Left colon (tissue), 2 donors: ENCODE results near the gene RUFY2. TPM values are rescaled to one million over a fixed set of nuclear protein-coding genes. Genes with fewer than 3 reads are reported as not detected.

Experiments
- total RNA-seq, 2 donors: library from RNA; stranded (reverse); fragmentation: NEBNext Ultra II Directional; extraction: Animal tissue kit (Norgen Biotek cat#: 25700); gene quantifications; one replicate each; pipeline ENCODE4 v1.2.1, GENCODE V29; 2021
- donor health status: DM: no; HTN: no; CAD: no.
- donor health status: DM: yes; HTN: yes; CAD: no.

The RUFY2 gene
- total RNA-seq, 2 donors from 2014 or later = 21.1 to 22.7 TPM

Other genes with a start within 250 kb of the RUFY2 start
- under 1 TPM in 1 of 2 donors, not detected in 1; 0.22 TPM for gene ATOH7, start 175.2 kb downstream of the RUFY2 start, total RNA-seq
- gene HNRNPH3, start 75.2 kb downstream of the RUFY2 start, total RNA-seq = 10 to 100 TPM; 79.9 to 85.2 TPM
- 100 to 1,000 TPM in 1 of 2 donors, 10 to 100 TPM in 1; 76.8 to 113 TPM for gene PBLD, start 74.3 kb downstream of the RUFY2 start, total RNA-seq
- 1 to 10 TPM; 3.8 to 6.7 TPM for gene DNA2, start 64.7 kb upstream of the RUFY2 start, total RNA-seq
- 10 to 100 TPM; 24.3 to 25.3 TPM for gene SLC25A16, start 120.2 kb upstream of the RUFY2 start, total RNA-seq
- gene TET1, start 153.1 kb upstream of the RUFY2 start, total RNA-seq = 1 to 10 TPM in 1 of 2 donors, under 1 TPM in 1; 0.64 to 1.3 TPM